Measurements from ENCODE around the gene ALOXE3. TPM values are rescaled to one million over a fixed set of nuclear protein-coding genes. Genes with fewer than 3 reads are reported as not detected.

Gene ALOXE3
- total RNA-seq, 2 donors from 2014 or later = 0.20 TPM; not detected in 1

DNA sequence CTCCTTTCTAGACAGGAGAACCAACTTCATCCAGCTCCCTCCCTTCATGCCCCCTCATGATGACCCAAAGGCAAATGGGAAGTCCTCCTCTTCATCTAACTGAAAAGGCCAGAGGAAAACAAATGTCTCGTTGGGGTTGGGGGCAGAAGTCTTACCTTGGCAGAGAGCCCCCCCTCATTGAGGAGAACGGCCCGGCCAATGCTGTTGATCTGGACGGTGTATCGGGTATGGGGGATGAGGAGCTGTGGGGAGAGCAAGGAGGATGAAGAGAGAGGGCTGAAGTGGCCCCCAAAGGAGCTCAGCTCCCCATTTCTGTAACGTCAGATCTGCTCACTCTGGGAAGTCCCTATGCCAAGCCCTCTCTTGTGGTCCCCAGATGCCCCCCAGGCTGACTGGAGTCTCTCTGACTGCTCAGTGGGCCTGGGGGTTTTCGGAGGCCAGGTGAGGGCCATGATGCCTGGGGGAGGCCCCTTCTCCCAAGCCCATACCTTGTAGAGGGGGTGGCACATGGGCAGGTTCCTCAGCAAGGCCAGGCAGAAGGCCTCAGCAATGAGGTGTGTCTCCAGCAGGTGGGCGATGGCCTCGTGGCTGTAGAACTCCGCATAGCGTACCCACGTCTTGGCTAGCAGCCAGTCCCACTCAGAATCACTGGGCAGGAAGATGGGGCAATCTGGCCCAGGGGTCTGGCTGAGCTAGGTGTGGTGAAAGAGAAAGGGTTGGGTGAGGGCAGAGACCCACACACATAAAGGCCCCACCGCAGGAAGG lies 41.6 kb downstream of the ALOXE3 start:
- Histone ChIP-seq H3K4me3 (no peak overlapping the region), H3K9me3 (no peaks in the 10 kb centered on the region), H3K4me1 (peaks cover 0 to 32% of the 10 kb centered on the region in 2 donors), H3K36me3 (no peaks in the 10 kb centered on the region), H3K27me3 (peaks cover 19 to 33% of the 10 kb centered on the region in 2 donors), H3K27ac (no peak overlapping the region)
- no peak for TF ChIP-seq CTCF (IDR thresholded peaks at IDR 0.05)
- no peak for DNase-seq (ENCODE audit: low spot score)

DNA sequence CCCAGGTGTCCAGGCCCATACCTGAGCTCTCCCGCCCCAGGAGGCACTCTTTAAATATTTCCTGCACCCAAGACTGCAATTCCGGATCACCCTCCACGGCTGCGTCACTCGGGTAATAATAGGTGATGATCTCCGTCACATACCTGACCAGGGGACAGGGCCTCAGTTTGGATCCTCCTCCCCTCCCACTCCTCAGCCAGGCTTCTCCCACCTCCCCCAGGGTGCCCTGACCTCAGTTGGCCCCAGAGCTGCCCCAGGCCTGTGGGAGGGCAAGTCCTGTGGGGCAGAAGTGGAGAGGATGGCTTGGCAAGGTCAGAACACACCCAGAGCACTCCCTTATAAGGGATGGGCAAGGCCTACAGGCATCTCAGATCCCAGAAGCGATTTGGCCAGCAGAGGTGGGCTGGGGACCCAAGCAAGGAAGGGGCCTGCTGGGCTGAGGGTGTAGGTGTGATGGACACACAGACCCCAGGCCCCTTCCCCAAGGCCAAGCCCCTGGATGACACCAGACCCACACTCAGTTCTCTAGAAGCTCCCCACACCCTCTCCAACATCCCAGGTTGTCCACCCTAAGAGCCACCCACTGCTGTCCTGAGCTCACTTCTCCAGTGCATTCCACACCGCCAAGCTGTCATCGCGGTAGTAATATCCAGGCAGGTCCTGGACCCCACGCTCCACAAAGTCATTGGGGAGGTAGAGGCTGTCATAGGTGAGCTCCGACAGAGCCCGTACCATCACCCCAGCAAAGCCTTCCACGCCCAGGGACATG lies 42.6 kb downstream of the ALOXE3 start:
- Histone ChIP-seq H3K27me3 (peaks cover 19 to 33% of the 10 kb centered on the region in 2 donors), H3K4me3 (no peak overlapping the region), H3K9me3 (no peaks in the 10 kb centered on the region), H3K36me3 (no peaks in the 10 kb centered on the region), H3K27ac (no peak overlapping the region), H3K4me1 (peaks cover 0 to 32% of the 10 kb centered on the region in 2 donors)
- DNase-seq (ENCODE audit: low spot score) = no peak
- TF ChIP-seq CTCF (IDR thresholded peaks at IDR 0.05) = no peak

- Histone ChIP-seq H3K27me3 (peaks cover 19 to 33% of the 10 kb centered on the region in 2 donors), H3K27ac (no peak overlapping the region), H3K4me3 (no peak overlapping the region), H3K9me3 (no peaks in the 10 kb centered on the region), H3K4me1 (peaks cover 0 to 29% of the 10 kb centered on the region in 2 donors), H3K36me3 (no peaks in the 10 kb centered on the region)
- no peak for TF ChIP-seq CTCF (IDR thresholded peaks at IDR 0.05)
- no peak for DNase-seq (ENCODE audit: low spot score)
Measured at GRCh38 chr17:8075081-8075480, 43.2 kb downstream of the ALOXE3 start.

DNA sequence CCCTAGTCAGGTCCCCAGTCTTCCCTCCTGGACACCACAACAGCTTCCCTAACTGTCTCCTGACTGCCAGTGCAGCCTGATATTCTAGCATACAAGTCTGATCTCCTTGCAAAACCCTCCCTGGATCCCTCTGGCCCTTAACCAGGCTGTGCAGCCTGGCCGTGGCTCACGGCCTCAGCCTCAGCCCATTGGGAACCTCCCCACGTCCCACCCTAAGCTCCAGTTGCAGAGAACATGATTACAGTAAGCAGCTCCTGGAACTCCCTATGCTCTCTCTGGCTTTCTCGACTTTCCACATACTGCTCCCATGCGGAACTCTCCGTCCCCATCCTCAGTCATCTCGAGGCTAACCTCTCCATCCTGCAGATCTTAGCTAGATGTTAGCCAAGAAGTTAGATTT lies 43.8 kb downstream of the ALOXE3 start:
- no peak for DNase-seq (ENCODE audit: low spot score)
- Histone ChIP-seq H3K36me3 (no peaks in the 10 kb centered on the region), H3K9me3 (no peaks in the 10 kb centered on the region), H3K27me3 (peaks cover 19 to 33% of the 10 kb centered on the region in 2 donors), H3K4me1 (peaks cover 0 to 24% of the 10 kb centered on the region in 2 donors), H3K27ac (no peak overlapping the region), H3K4me3 (no peak overlapping the region)
- TF ChIP-seq CTCF (IDR thresholded peaks at IDR 0.05) = no peak

DNA sequence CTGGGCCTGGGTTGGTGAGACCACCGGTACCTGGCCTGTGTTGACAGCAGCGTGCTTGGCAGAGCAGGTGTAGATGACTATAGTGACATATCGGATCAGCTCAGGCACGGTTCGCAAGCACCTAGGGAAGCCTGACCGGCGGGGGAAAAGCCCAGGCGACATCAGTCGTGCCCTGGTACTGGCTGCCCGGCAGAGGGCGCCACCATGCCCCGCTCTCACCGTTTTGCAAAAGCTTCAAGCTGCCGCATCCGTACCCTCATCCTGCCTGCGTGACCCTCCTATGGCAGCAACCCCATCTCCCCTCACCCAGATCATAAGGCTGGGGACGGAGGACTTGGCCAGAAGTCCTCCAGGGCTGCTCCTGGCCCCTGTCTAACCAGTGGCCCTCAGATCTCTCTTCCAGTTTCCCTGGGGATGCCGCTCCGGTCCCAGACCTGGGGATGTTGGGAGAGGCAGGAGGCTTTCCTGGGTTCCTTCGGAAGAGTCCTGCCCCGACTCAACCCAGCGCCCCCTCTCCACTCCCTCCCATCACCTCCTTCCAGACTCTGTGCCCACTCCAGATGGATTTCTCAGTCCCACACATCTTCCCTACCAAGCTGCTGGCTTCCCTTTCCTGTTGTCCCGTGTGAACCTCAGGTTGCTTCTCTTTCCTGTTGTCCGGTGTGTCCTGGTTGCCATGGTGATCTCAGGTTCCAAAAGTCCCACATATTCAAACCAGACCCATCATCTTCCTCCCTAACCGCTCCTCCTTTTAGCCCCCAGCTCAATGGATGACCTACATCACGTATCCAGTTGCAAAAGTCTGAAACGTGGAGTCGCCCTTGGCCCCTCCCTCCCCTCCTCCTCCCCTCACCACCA lies 44.5 kb downstream of the ALOXE3 start:
- peak; percentile 68 for DNase-seq (ENCODE audit: low spot score)
- peak; percentile 79 to 89 for TF ChIP-seq CTCF (IDR thresholded peaks at IDR 0.05)
- H3K4me3 ChIP-seq = no peak overlapping the region
- no peaks in the 10 kb centered on the region for H3K9me3 ChIP-seq
- H3K36me3 ChIP-seq = no peaks in the 10 kb centered on the region
- H3K27me3 ChIP-seq = peaks cover 19 to 28% of the 10 kb centered on the region in 2 donors
- H3K27ac ChIP-seq = no peak overlapping the region
- peaks cover 0 to 18% of the 10 kb centered on the region in 2 donors for H3K4me1 ChIP-seq
